CD4-positive, alpha-beta T cell treated with Interleukin-2 at 100 ng/mL for 4 hours (primary cell): ENCODE measurements around the gene ETFA.

Experiments
- DNase-seq: peaks from one replicate; pipeline ENCODE4 v3.0.0-alpha.2; 2020; ENCODE audit warnings: low spot score

ETFA gene

DNA sequence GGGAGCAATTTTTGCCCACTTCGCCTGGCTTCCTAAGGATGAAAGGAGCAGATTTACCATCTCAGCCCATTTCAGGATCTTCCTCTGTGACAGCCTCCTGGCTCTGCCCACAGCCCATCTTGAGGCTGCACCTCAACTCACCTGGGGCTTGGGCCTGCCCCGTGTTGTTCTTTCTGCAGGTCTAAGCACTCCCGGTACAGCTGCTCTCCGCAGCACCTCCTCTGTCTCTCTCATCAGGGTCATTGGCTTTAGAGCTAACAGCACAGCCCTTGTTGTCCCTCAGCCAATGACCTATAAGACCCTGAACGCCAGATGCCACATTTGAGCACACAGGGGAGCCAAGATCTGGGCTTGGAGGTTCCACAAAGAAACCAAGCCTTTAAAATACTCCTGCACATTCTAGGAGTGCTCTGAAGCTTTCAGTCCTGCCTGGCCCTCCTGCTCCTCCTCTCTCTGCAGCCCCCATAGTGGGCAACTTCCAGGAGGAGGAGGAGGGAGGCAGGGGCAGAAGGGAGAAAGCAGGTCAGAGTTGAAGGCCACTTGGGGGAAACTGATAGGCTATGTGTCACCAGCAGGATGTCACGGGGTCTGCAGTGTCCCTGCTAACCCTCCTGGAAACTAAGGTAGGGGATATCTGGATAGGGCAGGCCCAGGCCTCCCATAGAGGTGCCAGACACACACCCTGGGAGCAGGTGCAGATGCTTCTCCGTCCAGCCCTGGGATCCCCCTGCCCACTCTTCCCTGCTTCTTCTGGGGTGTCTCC, 115.6 kb downstream of the ETFA start:
- DNase-seq: no peak

DNA sequence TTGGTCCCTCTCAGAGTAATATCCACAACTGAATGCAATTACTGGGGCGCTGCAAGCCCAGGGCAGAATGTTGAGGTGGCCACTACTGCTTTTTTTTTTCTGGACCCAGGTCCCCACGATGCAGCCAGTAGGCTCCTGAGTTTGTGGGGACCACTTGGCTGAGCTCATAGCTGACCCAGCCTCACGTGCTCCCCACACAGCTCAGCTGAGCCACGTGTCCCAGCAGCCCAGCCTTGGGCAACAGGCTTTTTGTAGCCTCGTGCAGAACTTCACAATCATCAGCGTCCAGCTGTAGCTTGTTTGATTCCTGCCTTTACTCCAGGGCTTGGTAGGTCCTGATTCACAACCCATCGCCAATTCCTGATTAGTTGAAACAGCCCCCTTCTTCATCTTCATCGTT, 117.3 kb downstream of the ETFA start:
- no peak for DNase-seq

DNA sequence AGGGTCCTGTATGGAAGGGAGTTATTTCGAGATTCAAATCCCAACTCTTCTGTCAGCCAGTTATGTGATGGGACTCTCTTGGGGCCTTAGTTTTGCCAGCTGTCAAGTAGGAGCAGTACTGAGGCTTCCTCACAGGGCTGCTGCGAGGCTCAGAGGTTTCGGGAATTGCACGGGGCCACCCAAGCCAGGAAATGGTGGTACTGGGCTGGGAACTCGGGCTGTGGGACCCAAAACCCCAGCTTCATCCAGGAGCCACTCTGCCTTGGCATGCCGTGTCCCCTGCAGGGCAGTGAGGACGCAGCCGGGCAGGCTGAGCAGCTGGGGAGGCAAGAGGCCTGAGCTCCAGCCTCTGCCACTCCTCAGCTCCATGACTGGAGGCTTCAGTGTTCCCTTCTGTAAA, 118.6 kb downstream of the ETFA start:
- DNase-seq: no peak

DNA sequence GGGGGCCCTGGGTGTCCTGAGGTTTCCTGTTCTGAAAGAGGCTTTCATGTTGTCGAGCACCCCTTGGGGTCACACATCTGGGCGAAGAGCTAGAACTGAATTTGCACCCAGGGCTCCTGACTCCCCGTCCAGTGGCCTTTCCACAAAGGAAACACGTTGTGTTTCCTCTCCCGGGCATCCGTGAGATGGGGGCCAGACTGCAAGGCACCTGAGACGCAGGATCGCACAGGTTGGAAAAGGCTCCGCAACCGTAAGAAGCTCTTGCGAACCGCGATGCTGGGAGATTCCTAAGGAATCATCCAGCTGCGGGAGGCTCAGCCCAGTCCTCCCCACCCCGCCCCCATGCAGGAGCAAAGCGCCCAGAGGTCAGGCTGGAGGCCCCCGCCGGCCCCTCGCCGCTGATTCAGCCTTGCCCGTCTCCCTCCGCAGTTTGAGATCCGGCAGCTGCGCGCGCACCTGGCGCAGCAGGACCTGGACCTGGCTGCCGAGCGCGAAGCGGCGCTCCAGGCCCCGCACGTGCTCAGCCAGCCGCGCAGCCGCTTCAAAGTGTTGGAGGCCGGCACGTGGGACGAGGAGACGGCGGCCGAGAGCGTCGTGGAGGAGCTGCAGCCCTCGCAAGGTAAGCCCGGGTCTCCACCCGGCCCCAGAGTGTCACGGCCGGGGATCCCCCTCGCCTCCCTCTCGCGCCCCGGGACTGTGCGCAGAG, 119.6 kb downstream of the ETFA start:
- DNase-seq: no peak

DNA sequence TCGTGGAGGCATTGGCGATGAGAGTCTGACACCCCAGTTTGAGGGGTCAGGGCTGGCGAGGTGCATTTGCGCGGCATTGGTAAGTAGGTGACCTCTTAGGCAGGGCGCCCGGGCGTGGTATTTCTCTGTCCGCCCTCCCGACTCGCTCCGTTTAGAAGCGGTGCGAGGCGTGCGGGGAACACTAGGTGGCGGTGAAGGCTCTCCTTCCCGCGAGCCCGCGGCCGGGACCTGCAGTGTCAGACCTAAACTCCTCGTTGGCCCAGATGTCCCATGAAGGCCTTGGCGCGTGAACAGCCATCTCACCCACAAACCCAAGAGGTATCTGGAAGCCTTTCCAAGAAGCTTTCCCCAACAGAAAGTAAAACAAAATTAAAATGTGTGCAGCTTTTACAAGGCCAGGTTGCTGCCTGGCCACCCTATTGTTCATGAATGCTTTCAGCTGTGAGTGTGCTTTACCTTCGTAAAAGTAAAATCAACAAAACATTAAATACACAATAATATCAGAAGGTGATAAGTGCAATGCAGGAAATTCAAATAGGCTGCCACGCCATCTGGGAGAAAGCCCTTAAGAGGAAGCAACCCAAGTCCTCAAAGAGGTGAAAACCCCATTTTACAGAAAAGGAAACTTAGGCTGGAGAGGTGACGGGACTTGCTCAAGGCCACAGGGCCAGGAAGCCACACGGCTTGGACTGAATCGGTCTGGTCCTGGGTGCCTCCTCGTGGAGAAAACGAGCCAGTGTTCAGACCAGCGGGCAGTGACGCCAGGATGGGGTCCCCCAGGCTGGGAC, 120.3 kb downstream of the ETFA start:
- peak; percentile 61 for DNase-seq

DNA sequence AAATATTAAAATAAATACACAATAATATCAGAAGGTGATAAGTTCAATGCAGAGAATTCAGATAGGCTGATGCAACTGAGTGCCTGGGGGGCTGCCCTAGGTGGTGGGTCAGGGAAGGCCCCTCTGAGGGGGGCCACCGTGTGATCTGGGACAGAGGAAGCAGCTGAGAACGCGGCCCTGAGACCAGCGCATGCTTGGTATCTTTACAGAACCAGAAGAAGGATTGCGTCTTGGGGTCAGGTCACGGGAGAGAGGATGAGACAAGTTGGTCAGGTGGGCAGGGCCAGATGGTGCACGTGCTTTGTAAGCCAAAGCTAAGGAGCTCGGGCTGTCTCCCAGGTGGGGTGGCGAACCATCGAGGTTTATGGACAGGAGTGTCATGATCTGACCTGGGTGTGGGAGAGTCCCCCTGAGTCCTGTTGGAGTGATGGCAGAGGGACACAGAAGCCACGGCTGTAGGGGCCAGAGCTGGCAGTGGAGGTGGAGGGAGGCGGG, 121.2 kb downstream of the ETFA start:
- no peak for DNase-seq

DNA sequence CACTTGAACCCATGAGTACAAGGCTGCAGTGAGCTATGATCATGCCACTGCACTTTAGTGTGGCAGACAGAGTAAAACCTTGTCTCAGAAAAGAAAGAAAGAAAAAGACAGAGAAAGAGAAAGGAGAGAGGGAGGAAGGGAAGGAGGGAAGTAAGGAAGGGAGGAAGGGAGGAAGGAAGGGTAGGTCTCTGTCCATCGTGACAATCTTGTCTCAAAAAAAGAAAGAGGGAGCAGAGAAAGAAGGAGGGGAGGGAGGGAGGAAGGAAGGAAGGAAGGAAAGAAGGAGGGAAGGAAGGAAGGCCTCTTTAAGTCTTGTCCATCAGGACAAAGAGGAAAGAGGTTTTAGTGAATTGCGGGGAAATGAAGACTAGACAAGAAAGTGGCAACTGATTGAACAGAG, 122.2 kb downstream of the ETFA start:
- DNase-seq: no peak

DNA sequence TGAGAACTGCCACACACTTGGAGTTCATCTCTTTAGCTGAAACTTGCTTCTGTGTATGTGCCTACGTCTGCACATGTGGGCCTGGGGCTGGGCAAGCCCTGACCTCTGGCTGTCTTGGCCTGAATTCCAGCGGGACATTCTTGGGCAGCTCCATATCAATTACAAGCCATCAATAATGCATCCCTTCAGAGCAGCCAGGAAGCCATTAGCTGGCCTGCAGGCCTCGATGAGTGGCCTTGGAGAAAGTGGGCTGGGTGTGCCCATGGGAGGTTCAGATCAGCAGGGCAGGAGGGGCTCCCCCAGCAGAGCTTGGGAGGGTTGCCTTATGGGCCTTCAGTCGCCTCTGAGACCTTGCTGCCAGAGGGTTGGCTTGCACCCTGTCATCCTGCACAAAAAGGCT, 124.1 kb downstream of the ETFA start:
- DNase-seq: no peak

DNA sequence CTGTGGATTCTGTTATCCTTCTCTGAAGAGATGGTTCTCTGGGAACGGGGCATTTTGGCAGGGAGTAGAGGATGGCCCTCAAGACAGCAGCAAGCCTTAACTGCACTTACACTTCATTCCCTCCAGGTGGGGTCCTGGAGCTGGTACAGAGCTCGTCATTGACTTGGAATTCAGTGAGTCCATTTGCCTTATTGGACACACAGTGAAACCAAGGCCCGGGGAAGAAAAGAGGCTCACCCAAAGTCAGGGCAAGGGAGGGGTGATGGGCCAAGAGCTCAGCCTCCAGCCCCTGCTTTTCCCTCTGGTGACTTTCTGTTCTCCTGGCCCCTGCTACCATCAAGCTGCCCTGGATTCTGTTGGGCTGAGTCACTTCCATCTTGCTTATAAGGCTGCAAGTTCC, 125.6 kb downstream of the ETFA start:
- DNase-seq: no peak

DNA sequence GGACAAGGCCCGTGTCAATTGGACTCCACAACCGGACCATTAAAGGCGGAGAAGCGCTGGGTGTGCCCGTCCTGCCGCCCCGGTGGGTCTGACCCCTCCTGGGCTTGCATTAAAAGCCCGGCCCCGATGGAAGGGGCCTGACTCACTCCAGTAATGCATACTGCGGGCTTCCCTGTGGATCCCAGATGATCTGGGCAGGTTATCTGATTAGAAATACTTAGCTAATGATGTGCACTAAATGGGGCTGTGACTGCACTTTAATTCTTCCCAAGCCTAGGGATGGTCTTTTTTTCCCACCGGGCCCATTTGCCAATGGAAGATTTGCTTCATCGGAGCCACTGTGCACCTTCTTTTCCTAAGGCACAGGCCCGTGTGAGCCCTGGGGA, 126.6 kb downstream of the ETFA start:
- DNase-seq: no peak

DNA sequence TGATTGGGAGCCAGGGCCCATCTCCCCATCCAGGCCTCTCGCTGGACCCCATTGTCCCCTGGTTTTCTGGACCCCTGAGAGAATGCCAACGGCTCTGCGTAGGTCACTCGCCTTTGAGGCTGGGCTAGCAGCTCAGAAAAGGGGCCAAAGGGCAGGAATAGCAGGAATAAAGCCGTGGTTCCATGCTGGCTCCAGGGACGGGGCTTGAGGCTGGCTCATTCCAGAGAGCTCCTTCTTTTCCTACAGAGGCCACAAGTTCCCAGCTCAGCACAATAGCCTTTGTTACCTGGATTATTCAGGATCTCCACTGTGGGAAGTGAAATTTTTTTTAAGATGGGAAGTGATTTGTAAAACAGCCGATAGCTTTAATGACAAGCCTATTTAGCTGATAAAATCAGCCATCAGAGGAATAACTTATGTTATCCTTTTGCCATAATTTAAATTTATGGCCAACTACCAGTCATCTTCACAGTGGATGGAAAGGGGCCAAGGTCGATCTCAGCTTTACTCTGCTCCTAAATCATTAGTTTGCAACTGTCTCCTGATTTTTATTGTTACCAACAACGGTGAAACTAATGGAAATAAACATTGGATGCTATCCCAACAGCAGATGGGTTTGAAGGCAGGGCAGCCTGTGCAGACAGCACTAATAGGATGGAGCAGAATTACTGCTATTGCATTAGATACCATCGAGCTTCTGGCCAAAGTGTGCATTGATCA, 127.2 kb downstream of the ETFA start:
- no peak for DNase-seq

DNA sequence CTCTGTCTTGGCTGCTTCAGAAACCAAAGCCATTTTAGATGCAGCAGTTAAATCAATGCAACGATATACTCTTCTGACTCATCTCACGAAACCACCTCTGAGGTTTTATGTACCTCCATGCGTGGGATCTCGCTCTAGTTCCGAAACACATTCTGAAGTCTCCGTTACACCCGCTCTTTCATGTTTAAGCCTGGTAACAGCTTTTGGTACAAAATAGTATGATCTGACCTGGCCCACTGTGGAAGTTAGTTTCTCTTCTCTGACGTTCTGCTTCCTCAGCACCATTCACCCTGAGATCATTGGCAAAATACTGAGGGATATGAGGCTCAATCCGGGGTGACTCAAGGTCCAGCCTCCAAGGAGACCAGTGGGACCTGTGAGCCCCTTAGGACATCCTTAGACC, 129.6 kb downstream of the ETFA start:
- peak; percentile 7 for DNase-seq

DNA sequence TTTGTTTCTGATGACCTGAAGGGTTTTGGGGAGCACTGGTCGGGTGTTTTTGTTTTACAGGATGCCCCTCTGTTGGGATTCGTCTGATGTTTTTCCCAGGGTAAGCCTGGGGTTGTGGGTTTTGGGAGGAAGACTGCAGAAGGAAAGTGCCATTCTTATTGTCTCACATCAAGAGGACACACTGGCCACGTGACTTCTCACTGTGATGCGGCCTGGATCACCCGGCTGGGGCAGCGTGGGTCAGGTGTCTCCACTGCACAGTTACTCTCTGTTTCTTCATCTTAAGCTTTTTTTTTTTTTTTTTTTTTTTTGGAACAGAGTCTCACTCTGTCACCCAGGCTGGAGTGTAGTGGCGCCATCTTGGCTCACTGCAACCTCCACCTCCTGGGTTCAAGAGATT, 130.9 kb downstream of the ETFA start:
- no peak for DNase-seq

DNA sequence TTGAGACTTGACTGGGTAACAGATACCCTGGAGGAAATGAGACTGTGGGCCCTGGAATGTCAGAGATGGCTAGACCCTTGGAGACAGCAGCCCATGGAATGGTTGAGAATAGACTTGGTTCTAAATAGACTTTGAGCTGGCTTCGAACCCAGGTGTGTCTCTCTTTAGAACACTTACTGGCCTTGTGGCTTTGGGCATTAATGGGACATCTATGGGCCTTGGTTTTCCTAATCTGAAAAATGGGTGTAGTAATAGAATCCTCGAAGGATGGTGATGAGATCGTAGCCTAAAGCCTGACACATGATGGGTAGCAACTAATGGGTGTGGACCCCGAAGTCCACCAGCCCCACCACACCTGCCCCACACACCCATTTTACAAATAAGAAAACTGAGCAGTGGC, 132.2 kb downstream of the ETFA start:
- DNase-seq: no peak

DNA sequence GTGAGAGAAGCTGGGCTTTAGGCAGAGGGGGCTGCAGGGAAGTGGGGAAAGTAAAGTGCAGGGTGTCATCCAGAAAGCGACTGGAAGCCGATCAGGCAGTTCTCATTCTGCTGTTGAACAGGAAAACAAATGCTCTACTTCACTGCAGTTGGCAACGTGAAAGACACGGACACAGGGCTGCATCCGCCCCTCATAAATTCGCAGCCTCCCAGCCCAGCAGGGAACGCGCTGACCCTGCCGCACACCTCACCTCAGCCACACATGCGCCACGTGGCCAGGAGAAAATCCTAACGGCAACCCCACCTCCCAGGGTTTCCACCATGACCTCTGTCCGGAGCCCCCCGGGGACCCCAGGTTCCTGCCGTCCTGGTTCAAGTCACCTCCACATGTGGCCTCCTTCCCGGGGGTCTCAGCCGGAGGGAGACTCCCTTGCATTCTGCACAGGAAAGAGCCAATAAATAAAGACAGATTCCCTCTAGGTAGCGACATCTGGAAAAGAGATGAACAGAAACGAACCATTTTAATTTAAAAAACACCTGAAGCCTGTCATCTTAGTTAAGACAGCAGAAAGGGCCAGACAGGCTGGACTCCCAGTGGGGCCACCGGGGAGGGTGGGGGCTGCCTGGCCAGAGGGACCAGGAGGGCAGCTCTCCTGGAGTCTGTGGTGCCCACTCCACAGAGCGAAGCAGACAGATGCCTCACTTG, 132.8 kb downstream of the ETFA start:
- DNase-seq: no peak

DNA sequence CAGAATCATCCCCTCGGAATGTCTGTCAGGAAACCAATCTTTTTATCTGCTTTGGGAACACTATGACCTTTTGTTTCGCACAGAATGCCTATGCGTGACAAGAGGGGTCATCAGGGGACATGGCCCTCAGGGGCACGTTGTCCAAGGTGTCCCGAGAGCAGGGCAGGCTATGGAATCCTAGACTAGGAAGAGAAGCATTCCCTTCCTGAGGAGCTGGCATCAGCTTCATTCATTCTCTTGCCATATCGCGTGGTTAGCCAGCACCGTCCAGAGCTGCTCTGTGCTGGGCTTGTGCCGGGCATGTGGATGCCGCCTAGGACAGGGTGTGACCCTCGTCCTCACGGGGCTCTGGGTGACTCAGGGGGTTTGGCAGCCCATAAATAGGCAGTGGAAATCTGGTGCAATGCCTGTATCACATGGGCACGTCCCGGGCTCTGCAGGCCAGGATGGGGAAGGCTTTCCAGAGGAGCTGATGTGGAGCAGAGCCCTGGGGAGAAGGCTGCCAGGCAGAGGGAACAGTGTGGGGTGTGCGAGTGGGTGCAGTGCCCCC, 133.7 kb downstream of the ETFA start:
- DNase-seq: no peak

DNA sequence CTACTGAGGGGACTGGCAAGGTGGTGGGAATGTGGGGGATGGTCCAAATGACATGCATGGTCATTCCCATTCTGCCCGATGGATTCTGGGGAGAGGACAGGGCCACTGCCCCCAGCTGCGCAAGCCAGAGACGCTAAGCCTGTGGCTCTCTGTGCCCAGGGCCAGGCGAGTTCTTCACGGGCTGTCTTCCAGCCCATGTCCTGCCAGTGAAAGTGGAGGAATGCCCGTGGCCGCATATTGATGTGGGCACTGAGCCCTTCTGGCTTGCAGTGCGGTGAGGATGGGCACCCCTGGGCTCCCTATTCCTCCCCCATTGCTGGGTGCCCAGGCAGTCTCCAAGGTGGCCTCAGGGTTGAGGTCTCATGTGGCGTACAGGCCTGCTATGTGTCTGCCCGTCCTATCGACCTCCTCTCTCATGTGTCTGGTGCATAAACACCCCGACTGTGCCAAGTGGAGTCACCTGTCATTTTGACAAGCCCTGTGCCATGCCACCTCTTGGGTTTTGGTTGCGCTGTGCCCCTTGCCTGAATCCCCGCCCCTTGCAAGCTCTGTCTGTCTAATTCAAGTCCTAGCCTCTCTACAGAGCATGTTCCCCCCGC, 134.7 kb downstream of the ETFA start:
- DNase-seq: no peak

DNA sequence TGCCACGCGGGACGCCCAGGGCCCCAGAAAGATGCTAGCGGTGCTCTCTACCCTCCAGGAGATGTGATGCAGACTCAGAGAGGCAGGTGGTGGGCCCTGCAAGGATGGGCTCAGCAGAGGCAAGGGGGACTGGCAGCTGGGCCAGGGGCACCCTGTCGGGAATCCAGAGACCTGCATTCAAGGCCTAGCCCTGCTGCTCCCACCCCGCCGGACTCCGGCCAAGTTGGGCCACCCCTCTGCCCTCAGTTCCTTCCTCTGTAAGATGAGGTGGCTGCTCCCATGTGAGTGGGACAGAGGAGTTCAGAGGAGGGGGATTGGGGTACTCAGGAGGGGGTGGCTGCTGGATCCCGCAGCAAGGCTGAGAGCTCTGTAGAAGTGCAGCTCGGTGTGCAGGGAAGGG, 135.2 kb downstream of the ETFA start:
- DNase-seq: no peak

DNA sequence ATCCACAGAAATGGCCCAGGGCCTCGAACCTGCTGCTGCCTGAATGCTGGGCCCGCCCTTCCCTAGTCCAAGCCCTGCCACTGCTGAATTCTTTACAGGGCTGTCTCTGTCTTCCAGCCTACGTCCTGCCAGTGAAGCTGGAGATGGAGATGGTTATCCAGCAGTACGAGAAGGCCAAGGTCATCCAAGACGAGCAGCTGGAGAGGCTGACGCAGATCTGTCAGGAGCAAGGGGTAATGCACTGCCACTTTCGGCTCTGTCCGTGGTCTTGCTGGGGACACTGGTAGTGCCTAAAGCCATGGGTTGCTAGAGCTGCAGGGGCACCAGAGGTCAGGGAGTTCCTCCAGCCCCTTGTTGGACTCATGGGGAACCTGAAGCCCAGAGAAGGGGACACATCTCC, 135.8 kb downstream of the ETFA start:
- DNase-seq: no peak

DNA sequence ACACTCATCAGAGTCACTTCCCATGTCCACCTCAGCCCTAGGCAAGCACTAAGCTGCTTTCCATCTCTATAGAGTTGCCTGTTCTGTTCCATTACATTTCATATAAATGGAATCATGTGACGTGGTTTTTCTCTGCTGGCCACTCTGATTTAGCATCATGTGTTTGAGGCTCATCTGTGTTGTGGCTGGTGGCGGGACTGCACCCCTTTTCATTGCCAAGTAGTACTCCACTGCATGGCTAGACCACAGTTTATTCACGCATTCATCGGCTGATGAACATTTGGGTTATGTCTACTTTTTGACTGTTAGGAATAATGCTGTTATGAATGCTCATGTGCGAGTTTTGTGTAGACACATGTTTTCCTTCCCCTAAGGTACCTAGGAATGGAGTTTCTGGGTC, 136.6 kb downstream of the ETFA start:
- DNase-seq: no peak

DNA sequence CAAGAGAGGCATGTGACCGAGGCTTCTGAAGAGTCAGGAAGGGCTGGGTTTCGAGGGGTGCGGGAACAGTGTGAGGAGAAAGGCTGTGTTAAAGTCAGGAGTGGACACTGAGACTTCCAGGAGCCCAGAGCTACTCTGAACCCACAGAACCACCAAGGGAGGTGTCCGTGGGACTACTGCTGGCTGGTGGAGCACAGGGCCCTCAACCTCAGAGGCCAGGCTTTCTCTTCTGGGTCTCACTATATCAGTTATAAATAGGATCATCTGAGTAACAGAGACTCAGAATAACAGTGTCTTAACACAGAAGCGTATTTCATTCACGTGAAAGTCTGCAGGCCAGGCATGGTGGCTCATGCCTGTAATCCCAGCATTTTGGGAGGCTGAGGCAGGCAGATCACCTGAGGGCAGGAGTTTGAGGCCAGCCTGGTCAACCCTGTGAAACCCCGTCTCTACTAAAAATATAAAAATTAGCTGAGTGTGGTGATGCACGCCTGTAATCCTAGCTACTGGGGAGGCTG, 137.9 kb downstream of the ETFA start:
- DNase-seq: no peak
